Neural cell (in vitro differentiated cells): ENCODE data around the gene PTPRT. TPM values are rescaled to one million over a fixed set of nuclear protein-coding genes. Genes with fewer than 3 reads are reported as not detected.

Experiments
- H2AFZ ChIP-seq: fragments of 200-600, 300-800 bp; sonication (generic), shearing (Covaris generic); 2 replicates; pipeline ENCODE4 v1.6.0; 2014; ENCODE audit warnings: low read depth, mild to moderate bottlenecking, antibody characterized with exemption, low read length, moderate library complexity
- H3F3A ChIP-seq: fragments of 200-600 bp; shearing (Covaris generic); 2 replicates; pipeline ENCODE4 v1.6.1; 2016; ENCODE audit warnings: mild to moderate bottlenecking, moderate library complexity, mixed read lengths, antibody characterized with exemption, low read length; ENCODE audit not compliant: insufficient read depth, poor library complexity, severe bottlenecking
- H3K27ac ChIP-seq: fragments of 200-600, 300-800 bp; sonication (generic), shearing (Covaris generic); 2 replicates; pipeline ENCODE4 v1.5.1; 2014; ENCODE audit warnings: mild to moderate bottlenecking, low read length, moderate library complexity
- H3K27me3 ChIP-seq: fragments of 300-800, 200-600 bp; sonication (generic), shearing (Covaris generic); 2 replicates; pipeline ENCODE4 v1.6.0; 2014; ENCODE audit warnings: mild to moderate bottlenecking, low read depth, low read length, moderate library complexity; ENCODE audit not compliant: insufficient read depth
- H3K36me3 ChIP-seq: fragments of 300-800, 200-600 bp; sonication (generic), shearing (Covaris generic); 2 replicates; pipeline ENCODE4 v1.5.1; 2014; ENCODE audit warnings: mild to moderate bottlenecking, antibody characterized with exemption, low read length, moderate library complexity; ENCODE audit not compliant: insufficient read depth
- H3K4me2 ChIP-seq: fragments of 300-800, 200-600 bp; sonication (generic), shearing (Covaris generic); 2 replicates; pipeline ENCODE4 v1.6.0; 2014; ENCODE audit warnings: mild to moderate bottlenecking, low read length
- H3K4me3 ChIP-seq: fragments of 300-800, 200-600 bp; sonication (generic), shearing (Covaris generic); 2 replicates; pipeline ENCODE4 v1.5.1; 2014; ENCODE audit warnings: mild to moderate bottlenecking, low read length, moderate library complexity
- H3K79me2 ChIP-seq: fragments of 200-600 bp; shearing (Covaris generic); replicated peaks from 2 replicates; pipeline ENCODE4 v1.6.0; 2014; ENCODE audit warnings: mild to moderate bottlenecking, low read length, moderate library complexity; ENCODE audit not compliant: insufficient read depth
- H3K9ac ChIP-seq: fragments of 300-800, 200-600 bp; sonication (generic), shearing (Covaris generic); 2 replicates; pipeline ENCODE4 v1.6.1; 2016; ENCODE audit warnings: mild to moderate bottlenecking, low read length, mixed read lengths
- H3K9me2 ChIP-seq: fragments of 200-600 bp; shearing (Covaris generic); 2 replicates; pipeline ENCODE4 v1.6.1; 2016; ENCODE audit warnings: mild to moderate bottlenecking, low read length, mixed read lengths; ENCODE audit not compliant: insufficient read depth
- H3K9me3 ChIP-seq: fragments of 200-600, 300-800 bp; sonication (generic), shearing (Covaris generic); 2 replicates; pipeline ENCODE4 v1.6.1; 2016; ENCODE audit warnings: mild to moderate bottlenecking, mixed run types, low read length, moderate library complexity, mixed read lengths
- H4K20me1 ChIP-seq: fragments of 200-600 bp; shearing (Covaris generic); 2 replicates; pipeline ENCODE4 v1.6.1; 2016; ENCODE audit warnings: mild to moderate bottlenecking, mixed run types; ENCODE audit not compliant: insufficient read depth
- EP300 ChIP-seq: fragments of 450-650 bp; conservative IDR thresholded peaks from 2 replicates; pipeline ENCODE4 v1.6.1; 2014; ENCODE audit warnings: antibody characterized with exemption, mild to moderate bottlenecking, moderate library complexity; ENCODE audit not compliant: poor library complexity, severe bottlenecking
- EZH2 ChIP-seq: fragments of 200-600, 300-800 bp; shearing (Covaris generic), sonication (generic); IDR thresholded peaks from 2 replicates; pipeline ENCODE4 v1.6.1; 2014; ENCODE audit warnings: antibody characterized with exemption, low read length, borderline replicate concordance, mild to moderate bottlenecking; ENCODE audit not compliant: insufficient read depth, poor library complexity, severe bottlenecking
- MXI1 ChIP-seq: fragments of 450-650 bp; conservative IDR thresholded peaks from 2 replicates; pipeline ENCODE4 v1.6.1; 2014; ENCODE audit warnings: antibody characterized with exemption, mild to moderate bottlenecking; ENCODE audit not compliant: poor library complexity, severe bottlenecking
- POLR2AphosphoS5 ChIP-seq: IDR thresholded peaks from 2 replicates; pipeline ENCODE4 v1.6.1; 2012
- RAD21 ChIP-seq: fragments of 450-650 bp; conservative IDR thresholded peaks from 2 replicates; pipeline ENCODE4 v1.6.1; 2014; ENCODE audit warnings: antibody characterized with exemption, mild to moderate bottlenecking, moderate library complexity
- REST ChIP-seq: IDR thresholded peaks from 2 replicates; pipeline ENCODE4 v1.6.1; 2012; ENCODE audit warnings: borderline replicate concordance
- SMC3 ChIP-seq: fragments of 450-650 bp; conservative IDR thresholded peaks from 2 replicates; pipeline ENCODE4 v1.6.1; 2014; ENCODE audit warnings: antibody characterized with exemption, mild to moderate bottlenecking, moderate library complexity; ENCODE audit not compliant: poor library complexity
- TAF1 ChIP-seq: IDR thresholded peaks from 2 replicates; pipeline ENCODE4 v1.6.1; 2012; ENCODE audit warnings: low read depth
- polyA plus RNA-seq: library from polyadenylated mRNA; depleted of rRNA; stranded (reverse); fragments of >200 nt; gene quantifications from 2 replicates; pipeline ENCODE4 v1.2.3, GENCODE V29; 2014
- TF ChIP-seq, protein P1 (sequence below): fragments of 450-650 bp; IDR thresholded peaks from 2 replicates; pipeline ENCODE4 v1.5.1; 2014; ENCODE audit warnings: antibody characterized with exemption, mild to moderate bottlenecking, moderate library complexity; ENCODE audit not compliant: poor library complexity, severe bottlenecking

The PTPRT gene
- polyA plus RNA-seq, 1 donor from 2014 or later: 9.2 TPM

DNA sequence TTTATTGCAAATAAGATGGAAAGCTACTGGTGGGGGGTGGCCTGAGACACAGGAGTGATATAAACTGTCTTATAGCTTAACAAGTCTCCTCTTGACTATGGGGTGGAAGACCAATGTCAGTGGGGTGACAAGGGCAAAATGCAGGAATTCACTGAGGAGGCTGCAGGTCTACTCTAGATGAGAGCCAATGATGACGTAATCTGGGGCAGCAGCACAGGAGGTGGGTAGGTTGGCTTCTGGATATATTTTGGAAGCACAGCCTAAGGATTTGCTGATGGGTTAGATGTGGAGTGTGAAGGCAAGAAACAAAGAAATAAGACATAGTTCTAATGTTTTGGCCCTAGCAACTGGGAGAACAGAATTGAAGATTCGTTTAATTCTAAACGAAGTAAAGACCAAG lies 253.2 kb downstream of the PTPRT start:
- Histone ChIP-seq H3F3A (no peaks in the 10 kb centered on the region), H3K4me3 (no peak overlapping the region), H3K27ac (no peak overlapping the region), H3K27me3 (no peaks in the 10 kb centered on the region), H3K9me2 (no peaks in the 10 kb centered on the region), H3K9me3 (no peaks in the 10 kb centered on the region), H3K4me2 (no peak overlapping the region), H4K20me1 (no peaks in the 10 kb centered on the region), H3K36me3 (no peaks in the 10 kb centered on the region), H3K79me2 (no peaks in the 10 kb centered on the region), H3K9ac (no peak overlapping the region), H2AFZ (no peak overlapping the region)
- no peak for TF ChIP-seq MXI1
- TF ChIP-seq SMC3: no peak
- no peak for TF ChIP-seq REST
- TF ChIP-seq, protein P1, sequence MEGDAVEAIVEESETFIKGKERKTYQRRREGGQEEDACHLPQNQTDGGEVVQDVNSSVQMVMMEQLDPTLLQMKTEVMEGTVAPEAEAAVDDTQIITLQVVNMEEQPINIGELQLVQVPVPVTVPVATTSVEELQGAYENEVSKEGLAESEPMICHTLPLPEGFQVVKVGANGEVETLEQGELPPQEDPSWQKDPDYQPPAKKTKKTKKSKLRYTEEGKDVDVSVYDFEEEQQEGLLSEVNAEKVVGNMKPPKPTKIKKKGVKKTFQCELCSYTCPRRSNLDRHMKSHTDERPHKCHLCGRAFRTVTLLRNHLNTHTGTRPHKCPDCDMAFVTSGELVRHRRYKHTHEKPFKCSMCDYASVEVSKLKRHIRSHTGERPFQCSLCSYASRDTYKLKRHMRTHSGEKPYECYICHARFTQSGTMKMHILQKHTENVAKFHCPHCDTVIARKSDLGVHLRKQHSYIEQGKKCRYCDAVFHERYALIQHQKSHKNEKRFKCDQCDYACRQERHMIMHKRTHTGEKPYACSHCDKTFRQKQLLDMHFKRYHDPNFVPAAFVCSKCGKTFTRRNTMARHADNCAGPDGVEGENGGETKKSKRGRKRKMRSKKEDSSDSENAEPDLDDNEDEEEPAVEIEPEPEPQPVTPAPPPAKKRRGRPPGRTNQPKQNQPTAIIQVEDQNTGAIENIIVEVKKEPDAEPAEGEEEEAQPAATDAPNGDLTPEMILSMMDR: no peak
- no peak for TF ChIP-seq EZH2
- TF ChIP-seq POLR2AphosphoS5: no peak
- TF ChIP-seq TAF1: no peak
- TF ChIP-seq EP300: no peak
- TF ChIP-seq RAD21: no peak

GRCh38 chr20:42924215-42924614 lies 265.5 kb downstream of the PTPRT start:
- TF ChIP-seq EP300 (no peak), POLR2AphosphoS5 (no peak), EZH2 (no peak), RAD21 (no peak), REST (no peak), SMC3 (no peak), TAF1 (no peak), MXI1 (no peak)
- TF ChIP-seq, protein P1: no peak
- H3K9ac ChIP-seq: no peak overlapping the region
- H3K9me2 ChIP-seq: no peaks in the 10 kb centered on the region
- H3K4me3 ChIP-seq: no peak overlapping the region
- no peaks in the 10 kb centered on the region for H4K20me1 ChIP-seq
- no peaks in the 10 kb centered on the region for H3K27me3 ChIP-seq
- no peaks in the 10 kb centered on the region for H3K9me3 ChIP-seq
- no peak overlapping the region for H2AFZ ChIP-seq
- no peak overlapping the region for H3K4me2 ChIP-seq
- no peaks in the 10 kb centered on the region for H3F3A ChIP-seq
- H3K36me3 ChIP-seq: no peaks in the 10 kb centered on the region
- no peaks in the 10 kb centered on the region for H3K79me2 ChIP-seq
- H3K27ac ChIP-seq: no peak overlapping the region
